NCI-H2107 treated with DMSO at 0.1 percent for 48 hours (cell line): ENCODE results near the gene TSPAN10.

Experiments used
- DNase-seq: peaks from one replicate; lab custom pipeline; 2025; ENCODE audit not compliant: unreplicated experiment; lab: John Stamatoyannopoulos, UW

The TSPAN10 gene

GRCh38 chr17:81631482-81631881 is 5.5 kb upstream of the TSPAN10 start:
- DNase-seq = no peak

- no peak for DNase-seq
These were observed 1.6 kb upstream of the TSPAN10 start for GRCh38 chr17:81635431-81635830.

GRCh38 chr17:81635973-81636504 is 957 bp upstream of the TSPAN10 start:
- no peak for DNase-seq

- no peak for DNase-seq
These were observed 1.7 kb downstream of the TSPAN10 start for GRCh38 chr17:81638683-81639082.

- no peak for DNase-seq
These were observed 3.0 kb downstream of the TSPAN10 start for GRCh38 chr17:81640011-81640410.

- no peak for DNase-seq
These were observed 5.0 kb downstream of the TSPAN10 start for GRCh38 chr17:81641825-81642489.

GRCh38 chr17:81644496-81644895 is 7.5 kb downstream of the TSPAN10 start:
- no peak for DNase-seq

GRCh38 chr17:81644976-81645952 is 8.3 kb downstream of the TSPAN10 start:
- no peak for DNase-seq

GRCh38 chr17:81646869-81647600 is 10.0 kb downstream of the TSPAN10 start:
- no peak for DNase-seq

- no peak for DNase-seq
These were observed 10.6 kb downstream of the TSPAN10 start for GRCh38 chr17:81647640-81648012.

- DNase-seq = no peak
These were observed 11.2 kb downstream of the TSPAN10 start for GRCh38 chr17:81648013-81648706.

GRCh38 chr17:81648707-81649085 is 11.7 kb downstream of the TSPAN10 start:
- no peak for DNase-seq

GRCh38 chr17:81650951-81651350 is 14.0 kb downstream of the TSPAN10 start:
- no peak for DNase-seq

GRCh38 chr17:81651692-81652091 is 14.7 kb downstream of the TSPAN10 start:
- DNase-seq = no peak

- DNase-seq = no peak
These were observed 16.1 kb downstream of the TSPAN10 start for GRCh38 chr17:81652906-81653771.

- no peak for DNase-seq
These were observed 18.6 kb downstream of the TSPAN10 start for GRCh38 chr17:81655378-81656117.

GRCh38 chr17:81656118-81656743 is 19.2 kb downstream of the TSPAN10 start, which contains the start of gene PDE6G:
TSS of gene PDE6G (minus strand) at chr17:81656542. CDS start at chr17:81653305, 3,237 bp downstream.
- DNase-seq = no peak

- DNase-seq = no peak
These were observed 19.8 kb downstream of the TSPAN10 start for GRCh38 chr17:81656835-81657234.
